ENCODE measurements around the gene NAPG.

The NAPG gene

GRCh38 chr18:10477863-10478260 is 48.0 kb upstream of the NAPG start:
- Histone ChIP-seq H3K9ac (ENCODE audit: low read depth, low read length, poor library complexity, severe bottlenecking) (no peak overlapping the region), H3K79me2 (ENCODE audit: insufficient read depth, low read length) (no peaks in the 10 kb centered on the region), H4K20me1 (ENCODE audit: insufficient read depth, low read length, poor library complexity, severe bottlenecking) (no peaks in the 10 kb centered on the region), H3K9me3 (ENCODE audit: insufficient read depth, low read depth, low read length) (no peaks in the 10 kb centered on the region), H3K4me2 (ENCODE audit: low read depth, low read length, poor library complexity, severe bottlenecking) (no peak overlapping the region), H3K36me3 (ENCODE audit: insufficient read depth, low read length) (no peaks in the 10 kb centered on the region), H3K27me3 (ENCODE audit: insufficient read depth, low read length, poor library complexity, severe bottlenecking) (no peaks in the 10 kb centered on the region), H3K9me2 (replicated peaks; ENCODE audit: low read depth, low read length) (no peaks in the 10 kb centered on the region), H2AFZ (ENCODE audit: low read length) (no peak overlapping the region), H3K4me1 (ENCODE audit: insufficient read depth, low read length, poor library complexity, severe bottlenecking) (peaks cover 55% of the 10 kb centered on the region), H3K4me3 (ENCODE audit: low read length, poor library complexity, severe bottlenecking) (no peak overlapping the region), H3F3A (ENCODE audit: low read depth) (peaks cover 3% of the 10 kb centered on the region)
- TF ChIP-seq, protein P1, sequence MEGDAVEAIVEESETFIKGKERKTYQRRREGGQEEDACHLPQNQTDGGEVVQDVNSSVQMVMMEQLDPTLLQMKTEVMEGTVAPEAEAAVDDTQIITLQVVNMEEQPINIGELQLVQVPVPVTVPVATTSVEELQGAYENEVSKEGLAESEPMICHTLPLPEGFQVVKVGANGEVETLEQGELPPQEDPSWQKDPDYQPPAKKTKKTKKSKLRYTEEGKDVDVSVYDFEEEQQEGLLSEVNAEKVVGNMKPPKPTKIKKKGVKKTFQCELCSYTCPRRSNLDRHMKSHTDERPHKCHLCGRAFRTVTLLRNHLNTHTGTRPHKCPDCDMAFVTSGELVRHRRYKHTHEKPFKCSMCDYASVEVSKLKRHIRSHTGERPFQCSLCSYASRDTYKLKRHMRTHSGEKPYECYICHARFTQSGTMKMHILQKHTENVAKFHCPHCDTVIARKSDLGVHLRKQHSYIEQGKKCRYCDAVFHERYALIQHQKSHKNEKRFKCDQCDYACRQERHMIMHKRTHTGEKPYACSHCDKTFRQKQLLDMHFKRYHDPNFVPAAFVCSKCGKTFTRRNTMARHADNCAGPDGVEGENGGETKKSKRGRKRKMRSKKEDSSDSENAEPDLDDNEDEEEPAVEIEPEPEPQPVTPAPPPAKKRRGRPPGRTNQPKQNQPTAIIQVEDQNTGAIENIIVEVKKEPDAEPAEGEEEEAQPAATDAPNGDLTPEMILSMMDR (conservative IDR thresholded peaks at IDR 0.05; ENCODE audit: low read length) = no peak
- no peak for TF ChIP-seq EZH2phosphoT487 (IDR thresholded peaks at IDR 0.05; ENCODE audit: borderline replicate concordance)

- no peak overlapping the region for H3K9ac ChIP-seq (ENCODE audit: low read depth, low read length, poor library complexity, severe bottlenecking)
- no peak overlapping the region for H3K4me2 ChIP-seq (ENCODE audit: low read depth, low read length, poor library complexity, severe bottlenecking)
These were observed 44.0 kb upstream of the NAPG start for GRCh38 chr18:10481831-10482230.

GRCh38 chr18:10482363-10482984 is 43.4 kb upstream of the NAPG start:
- H3K36me3 ChIP-seq (ENCODE audit: insufficient read depth, low read length) = no peaks in the 10 kb centered on the region
- H3K27me3 ChIP-seq (ENCODE audit: insufficient read depth, low read length, poor library complexity, severe bottlenecking) = no peaks in the 10 kb centered on the region
- H3K79me2 ChIP-seq (ENCODE audit: insufficient read depth, low read length) = no peaks in the 10 kb centered on the region
- H3K4me2 ChIP-seq (ENCODE audit: low read depth, low read length, poor library complexity, severe bottlenecking) = peak overlapping the region; percentile 71
- peaks cover 53% of the 10 kb centered on the region for H3K4me1 ChIP-seq (ENCODE audit: insufficient read depth, low read length, poor library complexity, severe bottlenecking)
- H3K9me3 ChIP-seq (ENCODE audit: insufficient read depth, low read depth, low read length) = no peaks in the 10 kb centered on the region
- TF ChIP-seq, protein P1 (conservative IDR thresholded peaks at IDR 0.05; ENCODE audit: low read length) = peak; percentile 56
- no peak for TF ChIP-seq EZH2phosphoT487 (IDR thresholded peaks at IDR 0.05; ENCODE audit: borderline replicate concordance)
- H3K9me2 ChIP-seq (replicated peaks; ENCODE audit: low read depth, low read length) = no peaks in the 10 kb centered on the region
- 0 out of 2 replicates have a peak overlapping the region, but pooled peaks have one; percentile 3 for H2AFZ ChIP-seq (ENCODE audit: low read length)
- H4K20me1 ChIP-seq (ENCODE audit: insufficient read depth, low read length, poor library complexity, severe bottlenecking) = no peaks in the 10 kb centered on the region
- H3K4me3 ChIP-seq (ENCODE audit: low read length, poor library complexity, severe bottlenecking) = peak overlapping the region; percentile 51
- H3K9ac ChIP-seq (ENCODE audit: low read depth, low read length, poor library complexity, severe bottlenecking) = peak overlapping the region; percentile 66
- peaks cover 5% of the 10 kb centered on the region for H3F3A ChIP-seq (ENCODE audit: low read depth)

More at GRCh38 chr18:10481831-10482230, 44.0 kb upstream of the NAPG start:
- Histone ChIP-seq H3K9me2 (replicated peaks; ENCODE audit: low read depth, low read length) (no peaks in the 10 kb centered on the region), H3K4me1 (ENCODE audit: insufficient read depth, low read length, poor library complexity, severe bottlenecking) (peaks cover 54% of the 10 kb centered on the region), H3K4me3 (ENCODE audit: low read length, poor library complexity, severe bottlenecking) (no peak overlapping the region), H4K20me1 (ENCODE audit: insufficient read depth, low read length, poor library complexity, severe bottlenecking) (no peaks in the 10 kb centered on the region), H3K79me2 (ENCODE audit: insufficient read depth, low read length) (no peaks in the 10 kb centered on the region), H2AFZ (ENCODE audit: low read length) (no peak overlapping the region), H3K36me3 (ENCODE audit: insufficient read depth, low read length) (no peaks in the 10 kb centered on the region), H3K27me3 (ENCODE audit: insufficient read depth, low read length, poor library complexity, severe bottlenecking) (no peaks in the 10 kb centered on the region), H3F3A (ENCODE audit: low read depth) (peaks cover 5% of the 10 kb centered on the region), H3K9me3 (ENCODE audit: insufficient read depth, low read depth, low read length) (no peaks in the 10 kb centered on the region)
- TF ChIP-seq, protein P1 (conservative IDR thresholded peaks at IDR 0.05; ENCODE audit: low read length) = no peak
- TF ChIP-seq EZH2phosphoT487 (IDR thresholded peaks at IDR 0.05; ENCODE audit: borderline replicate concordance) = no peak
